Activated CD4-positive, alpha-beta T cell treated with anti-CD3 and anti-CD28 coated beads, Interleukin-2, Interleukin-6, amounts not matched to agents 100 ng/mL and 50 ng/mL, durations not matched to agents 16 hours and 8 hours (primary cell): ENCODE measurements around the gene PDE3A.
"Not testable (repeated sequence)": the region's sequence is repeated elsewhere in the genome, so short reads cannot be mapped to it uniquely, and the experiment has no call there.

Experiments used
- DNase-seq: peaks from one replicate; pipeline ENCODE4 v3.0.0-alpha.2; 2020

PDE3A gene

DNA sequence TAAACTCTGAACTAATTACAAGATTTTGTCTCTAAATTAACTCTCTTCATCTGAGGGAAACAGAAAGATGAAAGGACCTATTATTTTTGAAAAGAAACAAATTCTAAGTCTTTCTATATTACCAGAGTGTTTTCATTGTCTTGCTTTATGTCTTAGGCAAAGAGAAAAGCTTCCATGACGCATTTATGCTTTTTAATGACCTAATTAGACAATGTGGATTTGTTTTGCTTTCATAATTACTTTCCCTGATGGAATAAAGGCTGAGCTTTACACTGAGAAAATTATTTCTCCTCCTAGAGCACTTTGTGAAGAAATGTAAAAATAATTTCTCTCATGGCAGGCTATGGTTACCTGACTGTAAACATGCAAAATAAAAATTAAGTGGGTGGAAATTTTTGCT, 188.8 kb downstream of the PDE3A start:
- DNase-seq = no peak

- no peak for DNase-seq
Measured at GRCh38 chr12:20560935-20561334, 192.6 kb downstream of the PDE3A start.

DNA sequence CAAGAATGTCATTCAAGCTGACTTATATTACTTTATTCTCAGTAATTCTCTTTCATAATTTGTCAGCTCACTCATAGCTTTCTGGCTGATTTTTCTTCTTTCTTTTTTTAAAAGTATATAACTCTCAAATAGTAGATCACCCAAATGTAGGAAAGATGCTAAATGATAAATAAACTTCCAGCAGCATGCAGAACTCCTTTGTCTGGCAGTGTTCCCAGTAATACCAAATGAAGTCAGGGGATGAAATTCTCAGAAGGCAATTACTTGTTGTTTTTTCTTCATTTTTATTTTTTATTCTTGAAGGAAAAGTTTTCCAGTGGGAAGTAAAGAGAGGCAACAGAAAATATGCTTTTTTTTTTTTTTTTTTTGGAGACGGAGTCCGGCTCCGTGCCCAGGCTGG, 193.5 kb downstream of the PDE3A start:
- no peak for DNase-seq

- DNase-seq = no peak
Measured at GRCh38 chr12:20567413-20567812, 199.1 kb downstream of the PDE3A start.

- no peak for DNase-seq
Measured at GRCh38 chr12:20572451-20572850, 204.1 kb downstream of the PDE3A start.

GRCh38 chr12:20576528-20576927, 208.2 kb downstream of the PDE3A start:
- no peak for DNase-seq

- DNase-seq = no peak
Measured at GRCh38 chr12:20577054-20577453, 208.7 kb downstream of the PDE3A start.

DNA sequence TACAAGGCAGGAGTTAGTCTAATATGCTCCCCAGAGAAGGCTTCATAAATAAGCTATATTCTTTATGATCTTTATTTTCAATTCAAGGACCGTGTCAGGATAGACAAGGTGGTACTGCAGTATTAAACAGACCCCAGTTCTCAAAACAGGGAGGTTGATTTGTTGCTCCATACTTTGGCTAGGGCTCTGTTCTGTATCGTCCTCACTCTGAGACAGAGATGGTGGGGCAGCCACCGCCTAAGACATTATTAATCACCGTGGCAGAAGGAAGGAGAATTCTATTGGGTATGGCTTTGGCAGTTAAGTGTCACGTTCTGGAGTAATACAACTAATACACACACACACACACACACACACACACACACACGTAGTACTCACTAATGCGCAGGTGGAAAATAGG, 209.8 kb downstream of the PDE3A start:
- no peak for DNase-seq

- DNase-seq = no peak
Measured at GRCh38 chr12:20585055-20585625, 216.8 kb downstream of the PDE3A start.

- DNase-seq = no peak
Measured at GRCh38 chr12:20585913-20586312, 217.6 kb downstream of the PDE3A start.

- DNase-seq = no peak
Measured at GRCh38 chr12:20588042-20588441, 219.7 kb downstream of the PDE3A start.

DNA sequence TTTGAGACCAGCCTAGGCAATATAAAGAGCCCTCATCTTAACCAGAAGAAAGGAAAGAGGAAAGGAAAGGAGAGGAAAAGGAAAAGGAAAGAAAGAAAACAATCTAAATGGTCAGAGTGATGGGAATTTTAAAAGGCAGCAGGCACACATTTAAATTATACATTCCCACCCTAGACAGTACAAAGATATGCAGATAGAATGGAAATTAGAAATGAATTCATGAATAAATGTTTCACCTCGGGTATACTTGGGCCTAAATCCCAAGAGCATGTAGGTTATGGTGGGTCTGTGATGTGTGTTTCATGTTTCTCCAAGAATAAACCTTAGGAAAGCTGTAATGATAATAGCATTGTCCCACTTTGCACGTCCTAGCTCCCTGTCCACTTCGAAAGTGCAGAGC, 222.2 kb downstream of the PDE3A start:
- no peak for DNase-seq

- no peak for DNase-seq
Measured at GRCh38 chr12:20592556-20592955, 224.2 kb downstream of the PDE3A start.

GRCh38 chr12:20593611-20594010, 225.3 kb downstream of the PDE3A start:
- no peak for DNase-seq

DNA sequence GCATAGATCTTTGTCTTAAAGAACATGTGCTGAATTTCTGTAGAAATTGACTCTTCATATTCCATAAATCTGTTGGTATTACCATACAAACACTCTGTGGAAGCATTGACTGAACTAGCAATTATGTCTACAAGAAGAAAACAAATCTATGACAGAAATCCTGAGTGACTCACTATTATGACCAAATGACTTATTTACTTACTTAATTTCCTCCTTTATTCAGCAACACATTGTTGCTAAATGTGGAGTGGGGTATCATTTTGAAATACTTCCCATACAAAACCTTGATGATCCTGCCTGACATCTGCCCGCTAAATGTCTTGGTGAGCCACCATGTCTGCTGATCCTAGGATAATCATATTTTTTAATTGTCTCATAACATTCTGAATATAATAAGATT, 227.7 kb downstream of the PDE3A start:
- no peak for DNase-seq

DNA sequence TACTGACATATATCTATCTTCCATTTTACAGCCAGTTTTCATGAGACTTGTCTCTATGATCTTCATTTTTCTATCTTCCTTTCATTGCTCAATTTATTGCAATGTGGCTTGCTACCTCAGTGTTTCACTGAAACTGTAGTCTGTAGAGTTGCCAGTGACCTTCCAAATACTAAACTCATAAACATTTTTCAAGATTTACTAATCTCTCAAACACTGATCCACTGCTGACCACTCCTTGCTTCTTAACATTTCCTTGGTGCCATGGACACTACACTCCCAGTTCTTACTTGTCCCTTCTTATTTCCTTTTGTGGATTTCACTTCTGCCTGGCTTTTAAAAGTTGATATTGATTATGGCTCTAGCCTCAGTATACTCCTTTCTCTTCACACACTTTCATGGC, 231.4 kb downstream of the PDE3A start:
- no peak for DNase-seq

GRCh38 chr12:20601668-20602280, 233.4 kb downstream of the PDE3A start:
- no peak for DNase-seq

DNA sequence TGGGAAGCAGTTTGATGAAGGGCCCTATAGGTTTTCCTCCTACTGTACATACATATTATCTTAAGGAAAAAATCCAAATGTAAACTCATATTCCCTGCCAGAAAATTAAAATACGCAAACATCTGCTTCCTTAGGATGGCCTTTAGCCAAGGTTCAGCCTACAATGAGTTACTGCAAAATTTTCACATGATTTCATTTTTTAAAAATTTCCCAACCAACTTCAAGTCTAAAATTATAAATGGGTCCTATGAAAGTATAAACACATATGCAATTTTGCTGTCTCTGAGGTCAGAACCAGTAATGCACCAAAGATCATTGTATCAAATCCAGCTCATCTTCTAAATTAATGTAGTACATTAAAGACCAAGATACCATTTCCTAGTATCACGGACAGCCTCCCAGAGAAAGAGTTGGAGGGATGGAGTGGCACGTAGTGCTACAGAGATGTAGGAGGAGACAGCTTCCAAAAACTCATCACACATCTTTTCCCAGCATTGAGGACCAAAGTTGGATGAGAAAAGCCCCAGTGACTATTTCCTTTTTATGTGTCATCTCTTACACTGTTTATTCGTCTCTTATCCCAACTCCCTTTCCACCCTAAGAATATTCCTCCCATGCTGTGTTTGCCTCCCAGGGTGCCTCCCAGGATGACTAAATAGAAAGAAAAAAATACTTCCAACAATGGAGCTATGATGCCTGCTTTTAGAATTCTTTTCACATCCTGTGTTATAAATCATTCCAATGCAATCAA, 234.5 kb downstream of the PDE3A start:
- DNase-seq = no peak

- no peak for DNase-seq
Measured at GRCh38 chr12:20604408-20605067, 236.2 kb downstream of the PDE3A start.

- DNase-seq = not testable (repeated sequence)
Measured at GRCh38 chr12:20615020-20615419, 246.7 kb downstream of the PDE3A start.

DNA sequence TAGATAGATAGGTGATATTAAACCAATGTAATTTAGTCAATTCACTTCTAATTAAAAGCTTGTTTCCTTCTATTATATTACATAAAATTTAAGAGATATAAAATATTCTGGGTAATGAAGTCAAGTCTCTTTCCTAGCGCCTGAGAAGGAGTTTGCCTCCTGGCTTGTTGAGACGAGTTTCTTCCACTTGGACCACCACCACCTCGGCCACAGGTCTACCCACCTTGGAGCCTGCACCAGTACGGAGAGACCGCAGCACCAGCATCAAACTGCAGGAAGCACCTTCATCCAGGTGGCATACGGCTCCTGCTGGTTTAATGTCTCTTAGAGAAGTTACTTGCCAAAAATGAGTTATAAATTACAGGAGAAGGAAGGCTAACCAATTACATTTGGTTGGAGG, 247.8 kb downstream of the PDE3A start:
- no peak for DNase-seq

DNA sequence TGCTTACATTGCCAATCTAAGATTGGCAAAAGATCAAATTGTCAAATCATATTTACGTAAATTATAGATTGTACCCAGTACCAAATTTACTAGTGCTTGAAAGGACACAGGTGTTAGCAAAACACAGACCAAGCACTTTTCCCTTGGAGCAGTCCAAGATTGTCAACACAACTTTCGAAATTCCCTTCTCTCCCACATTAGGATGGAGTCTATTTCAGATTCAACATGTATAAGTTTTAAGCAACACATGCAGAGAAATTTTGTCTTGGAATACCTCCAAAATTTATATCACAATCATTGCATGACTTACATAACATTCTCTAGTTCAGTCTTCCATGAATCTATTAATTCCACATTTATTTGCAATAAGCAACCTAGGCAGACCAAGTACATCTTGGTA, 251.9 kb downstream of the PDE3A start:
- DNase-seq = no peak

DNA sequence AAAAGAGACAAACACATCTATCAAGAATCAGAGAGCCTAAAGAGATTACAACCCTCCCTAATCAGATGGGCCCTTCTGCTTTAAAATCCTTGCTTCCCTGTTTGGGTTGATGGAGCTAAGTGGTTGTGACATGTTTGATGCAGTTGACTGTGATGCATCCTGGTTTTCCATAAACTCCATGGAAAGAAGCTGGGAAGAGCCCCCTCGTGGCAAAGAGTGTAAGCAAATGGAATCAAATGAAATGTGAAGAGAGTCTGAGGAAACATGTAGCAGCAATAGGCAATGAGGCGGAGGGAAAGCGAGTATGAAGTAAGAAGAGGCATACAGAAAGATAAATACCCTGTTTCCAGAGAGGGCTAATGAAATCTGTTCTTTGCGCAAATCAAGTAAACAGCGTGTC, 256.4 kb downstream of the PDE3A start:
- DNase-seq = no peak

DNA sequence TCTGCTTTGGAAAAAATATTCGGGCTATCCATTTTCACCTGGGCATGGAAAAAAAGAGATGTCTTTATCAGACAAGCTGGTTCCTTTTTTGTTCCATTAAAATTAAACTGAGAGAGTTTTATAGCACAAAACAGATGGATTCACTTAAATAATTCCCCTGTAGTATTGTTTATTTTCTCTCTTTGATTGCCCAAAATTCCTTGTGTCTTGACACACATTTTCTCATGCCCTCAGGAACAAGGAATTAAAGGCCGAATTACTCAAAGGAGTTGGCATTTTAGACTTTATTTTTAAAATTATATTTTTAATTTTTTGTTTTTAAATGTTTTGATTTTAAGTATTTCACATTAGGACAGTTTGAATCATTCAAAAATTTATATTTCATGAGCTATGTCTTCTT, 257.2 kb downstream of the PDE3A start:
- DNase-seq = no peak
